K562 (cell line): ENCODE measurements around the gene MRFAP1. TPM values are rescaled to one million over a fixed set of nuclear protein-coding genes. Genes with fewer than 3 reads are reported as not detected.

ENCODE experiments used
- CAMTA2 ChIP-seq: fragments of 250-450 bp; sonication (Bioruptor Pico); conservative IDR thresholded peaks from 2 replicates; pipeline ENCODE4 v1.5.1; 2022
- CHD2 ChIP-seq: IDR thresholded peaks from 2 replicates; pipeline ENCODE4 v1.6.1; 2011; ENCODE audit warnings: low read depth, low read length
- DACH1 ChIP-seq: fragments of 450-650 bp; IDR thresholded peaks from 2 replicates; pipeline ENCODE4 v1.6.1; 2018; ENCODE audit not compliant: partially characterized antibody
- E2F1 ChIP-seq: sonication (generic); formaldehyde crosslinking; IDR thresholded peaks from 2 replicates; pipeline ENCODE4 v1.8.1; 2023; ENCODE audit warnings: mild to moderate bottlenecking, missing genetic modification reagents, moderate library complexity
- FUS ChIP-seq: fragments of 200-400 bp; formaldehyde crosslinking; optimal IDR thresholded peaks from 2 replicates; pipeline ENCODE3; 2017; ENCODE audit warnings: low read depth, low read length
- GATAD2B ChIP-seq: fragments of 450-650 bp; IDR thresholded peaks from 2 replicates; pipeline ENCODE4 v1.6.1; 2017; ENCODE audit warnings: mild to moderate bottlenecking, borderline replicate concordance
- HNRNPH1 ChIP-seq: fragments of 200-400 bp; formaldehyde crosslinking; optimal IDR thresholded peaks from 2 replicates; pipeline ENCODE3; 2017; ENCODE audit warnings: low read depth, mild to moderate bottlenecking, low read length, moderate library complexity
- KLF1 ChIP-seq: fragments of 450-650 bp; IDR thresholded peaks from 2 replicates; pipeline ENCODE4 v1.6.1; 2016; ENCODE audit warnings: missing genetic modification characterization, missing compliant biosample characterization
- KLF16 ChIP-seq: IDR thresholded peaks from 2 replicates; pipeline ENCODE4 v1.6.1; 2016; ENCODE audit warnings: antibody characterized with exemption
- LEF1 ChIP-seq: fragments of 450-650 bp; IDR thresholded peaks from 2 replicates; pipeline ENCODE4 v1.6.1; 2016; ENCODE audit warnings: mild to moderate bottlenecking
- MAX ChIP-seq: sonication (generic); formaldehyde crosslinking; IDR thresholded peaks from 2 replicates; pipeline ENCODE4 v1.9.0; 2022; ENCODE audit warnings: mild to moderate bottlenecking, missing genetic modification reagents
- NR4A1 ChIP-seq, 2 experiments: fragments of 250-450 bp in 1 of 2; fragments of 450-650 bp in 1 of 2; sonication (Bioruptor Pico) in 1 of 2; IDR thresholded peaks; 2 replicates each; pipeline versions ENCODE4 v1.4.0 to v1.6.1; 2016 to 2020; ENCODE audit warnings: mild to moderate bottlenecking in 2 of 2, missing compliant biosample characterization in 1 of 2, missing genetic modification characterization in 1 of 2, moderate library complexity in 1 of 2
- RAD51 ChIP-seq: fragments of 450-650 bp; IDR thresholded peaks from 2 replicates; pipeline ENCODE4 v1.7.1; 2016; ENCODE audit warnings: low read depth, mild to moderate bottlenecking, borderline replicate concordance
- SP1 ChIP-seq: sonication (generic); formaldehyde crosslinking; IDR thresholded peaks from 2 replicates; pipeline ENCODE4 v1.8.1; 2022; ENCODE audit warnings: mild to moderate bottlenecking, missing genetic modification reagents
- SRF ChIP-seq, 2 experiments: fragments of 250-450, 450-650 bp in 1 of 2; sonication (Bioruptor Pico) in 1 of 2; sonication (generic) in 1 of 2; formaldehyde crosslinking; IDR thresholded peaks; 2 replicates each; pipeline versions ENCODE4 v1.5.0 to v1.5.1; 2020 to 2022; ENCODE audit warnings: mild to moderate bottlenecking in 1 of 2, missing genetic modification reagents in 1 of 2
- STAT5B ChIP-seq: fragments of 250-450 bp; sonication (Bioruptor Pico); IDR thresholded peaks from 2 replicates; pipeline ENCODE4 v1.8.0; 2021; ENCODE audit warnings: mild to moderate bottlenecking, inconsistent platforms
- TCF15 ChIP-seq: fragments of 250-450 bp; sonication (Bioruptor Pico); IDR thresholded peaks from 2 replicates; pipeline ENCODE4 v1.8.0; 2022; ENCODE audit warnings: moderate library complexity, mild to moderate bottlenecking, inconsistent platforms
- THAP12 ChIP-seq: fragments of 250-450 bp; sonication (Bioruptor Pico); IDR thresholded peaks from 2 replicates; pipeline ENCODE4 v1.9.0; 2021; ENCODE audit warnings: mild to moderate bottlenecking, inconsistent platforms
- ZBTB5 ChIP-seq: fragments of 450-650 bp; IDR thresholded peaks from 2 replicates; pipeline ENCODE4 v1.6.1; 2017; ENCODE audit warnings: antibody characterized with exemption
- ZFPM2 ChIP-seq: fragments of 250-450 bp; sonication (Bioruptor Pico); IDR thresholded peaks from 2 replicates; pipeline ENCODE4 v1.5.1; 2022; ENCODE audit warnings: mild to moderate bottlenecking
- ZNF146 ChIP-seq: IDR thresholded peaks from one replicate; pipeline ENCODE4 v1.6.1; 2018; ENCODE audit warnings: missing compliant biosample characterization; ENCODE audit not compliant: unreplicated experiment
- ZNF165 ChIP-seq: fragments of 250-450 bp; sonication (Bioruptor Pico); IDR thresholded peaks from 2 replicates; pipeline ENCODE4 v1.4.0; 2020; ENCODE audit warnings: borderline replicate concordance
- ZNF174 ChIP-seq: fragments of 250-450 bp; sonication (Bioruptor Pico); IDR thresholded peaks from 2 replicates; pipeline ENCODE4 v1.4.0; 2020; ENCODE audit warnings: mild to moderate bottlenecking
- ZNF232 ChIP-seq: sonication (generic); formaldehyde crosslinking; IDR thresholded peaks from 2 replicates; pipeline ENCODE4 v1.8.0; 2022; ENCODE audit warnings: mild to moderate bottlenecking, missing genetic modification reagents
- ZNF384 ChIP-seq: IDR thresholded peaks from 2 replicates; pipeline ENCODE4 v1.6.1; 2012; ENCODE audit warnings: low read depth, low read length, improper control_type of control experiment
- polyA plus RNA-seq, 8 experiments: library from polyadenylated mRNA; depleted of rRNA in 4 of 8; stranded (reverse) in 5 of 8; unstranded in 3 of 8; fragments of >200 nt; fragmentation: Nextera tagmentation in 2 of 8; fragmentation: Illumina TruSeq in 1 of 8; extraction: Ambion mirVana in 2 of 8; extraction: Trizol in 1 of 8; gene quantifications; 2 replicates each; pipeline versions ENCODE4 v1.2.1 to v1.2.3, GENCODE V29; 2011 to 2014; ENCODE audit warnings: inconsistent platforms in 1 of 8, missing spikeins in 1 of 8
- total RNA-seq, 7 experiments: library from RNA; depleted of rRNA in 6 of 7; stranded (reverse); fragments of >200 nt in 6 of 7; fragmentation: Illumina TruSeq in 2 of 7; extraction: Trizol in 2 of 7; gene quantifications; 2 replicates each; pipeline versions ENCODE4 v1.2.1 to v1.2.3, GENCODE V29; 2011 to 2021; ENCODE audit warnings: low replicate concordance in 1 of 7

Gene MRFAP1
- total and polyA plus RNA-seq, 9 of the 15 experiments (the other 6 are each of a cell fraction or from before 2014, with no cell fraction given): 46.0 to 270 (median 151) TPM

- TF ChIP-seq MAX (CRISPR knock-in tag) (no peak; the same call in 1 of the 2 replicates), E2F1 (CRISPR knock-in tag) (no peak), ZNF384 (no peak), ZNF165 (no peak), ZBTB5 (no peak), STAT5B (no peak), CHD2 (no peak), ZNF174 (CRISPR knock-in tag) (no peak), FUS (peak; percentile 28), HNRNPH1 (no peak), GATAD2B (no peak), RAD51 (peak; percentile 26; the same call in 1 of the 2 replicates), SRF (CRISPR knock-in tag; IDR thresholded peaks at IDR 0.05) (no peak), ZNF146 (CRISPR knock-in tag) (no peak), THAP12 (no peak), ZFPM2 (no peak), LEF1 (peak; percentile 45; the same call in 1 of the 2 replicates), KLF16 (0 out of 2 replicates have a peak, but pooled peaks have one; percentile 12), TCF15 (CRISPR knock-in tag) (no peak), ZNF232 (CRISPR knock-in tag) (no peak), CAMTA2 (CRISPR knock-in tag) (no peak), DACH1 (no peak), KLF1 (no peak), SP1 (CRISPR knock-in tag) (no peak), NR4A1 (CRISPR knock-in tag; IDR thresholded peaks at IDR 0.05) (no peak), NR4A1 (tag; IDR thresholded peaks at IDR 0.05) (no peak)
These were observed 34.1 kb downstream of the MRFAP1 start (continued) for GRCh38 chr4:6674500-6675149.
